Effector CD4-positive, alpha-beta T cell (primary cell): Measurements from ENCODE around the gene PPA1.
"Not testable (repeated sequence)": the region's sequence is repeated elsewhere in the genome, so short reads cannot be mapped to it uniquely, and the experiment has no call there.

ENCODE experiments used
- DNase-seq: peaks from one replicate; pipeline ENCODE4 v3.0.0-alpha.2; 2020
- total RNA-seq: gene quantifications from one replicate; lab custom pipeline; 2026; lab: John Stamatoyannopoulos, UW

The PPA1 gene
- total RNA-seq: 59.7 reads per million, percentile 72 among the genes with 10 or more reads in this experiment

GRCh38 chr10:70233109-70233938 lies at the start of gene PPA1:
TSS of gene PPA1 (minus strand) at chr10:70233429. CDS start at chr10:70233327, 102 bp downstream.
- DNase-seq: peak; percentile 99

- DNase-seq: no peak
Observed at GRCh38 chr10:70281609-70282008, 48.4 kb upstream of the PPA1 start.

- no peak for DNase-seq
Observed at GRCh38 chr10:70280099-70280498, 46.9 kb upstream of the PPA1 start.

- no peak for DNase-seq
Observed at GRCh38 chr10:70277396-70278030, 44.3 kb upstream of the PPA1 start.

- no peak for DNase-seq
Observed at GRCh38 chr10:70274643-70275042, 41.4 kb upstream of the PPA1 start.

GRCh38 chr10:70272925-70273316 lies 39.7 kb upstream of the PPA1 start:
- no peak for DNase-seq

- DNase-seq: no peak
Observed at GRCh38 chr10:70271996-70272924, 39.0 kb upstream of the PPA1 start.

- no peak for DNase-seq
Observed at GRCh38 chr10:70270952-70271351, 37.7 kb upstream of the PPA1 start.

- DNase-seq: no peak
Observed at GRCh38 chr10:70269741-70270140, 36.5 kb upstream of the PPA1 start.

GRCh38 chr10:70268376-70268775 lies 35.1 kb upstream of the PPA1 start:
- no peak for DNase-seq

GRCh38 chr10:70267161-70267933 lies 34.1 kb upstream of the PPA1 start:
- DNase-seq: no peak

GRCh38 chr10:70266701-70267100 lies 33.5 kb upstream of the PPA1 start:
- no peak for DNase-seq

GRCh38 chr10:70266056-70266455 lies 32.8 kb upstream of the PPA1 start:
- DNase-seq: no peak

- DNase-seq: no peak
Observed at GRCh38 chr10:70265032-70265689, 31.9 kb upstream of the PPA1 start.

- DNase-seq: no peak
Observed at GRCh38 chr10:70260734-70261133, 27.5 kb upstream of the PPA1 start.

- no peak for DNase-seq
Observed at GRCh38 chr10:70260259-70260658, 27.0 kb upstream of the PPA1 start.

GRCh38 chr10:70258216-70258615 lies 25.0 kb upstream of the PPA1 start:
- DNase-seq: no peak

GRCh38 chr10:70257816-70258215 lies 24.6 kb upstream of the PPA1 start:
- DNase-seq: not testable (repeated sequence)

- no peak for DNase-seq
Observed at GRCh38 chr10:70256463-70256862, 23.2 kb upstream of the PPA1 start.

GRCh38 chr10:70255329-70256299 lies 22.4 kb upstream of the PPA1 start:
- no peak for DNase-seq
